Natural killer cell (primary cell): ENCODE data around the gene HAND1. TPM values are rescaled to one million over a fixed set of nuclear protein-coding genes. Genes with fewer than 3 reads are reported as not detected.
A peak's percentile ranks its signal among the peaks of the same experiment; 100 is the strongest.

ENCODE experiments used
- ATAC-seq, 3 donors: fragments of 150-1000 bp in 2 of 3; fragments of 200-7000 bp in 1 of 3; cut with Tn5 transposase; 1 replicate in 1 of 3; 2 replicates in 2 of 3; pipeline ENCODE4 v1.10.0; 2021; ENCODE audit warnings: mild to moderate bottlenecking in 2 of 3, moderate library complexity in 2 of 3
- DNase-seq, 2 donors: peaks; one replicate each; pipeline versions ENCODE4 v3.0.0 to v3.0.0-alpha.2; 2013 to 2021; ENCODE audit warnings: mixed read lengths in 1 of 2
- H3K27ac ChIP-seq: one replicate; pipeline ENCODE4 v1.5.1; 2013; ENCODE audit warnings: mild to moderate bottlenecking, low read length
- H3K27me3 ChIP-seq: one replicate; pipeline ENCODE4 v1.6.1; 2013; ENCODE audit warnings: low read length; ENCODE audit not compliant: control insufficient read depth, insufficient read depth
- H3K36me3 ChIP-seq: one replicate; pipeline ENCODE4 v1.6.1; 2013; ENCODE audit warnings: low read length; ENCODE audit not compliant: control insufficient read depth, insufficient read depth
- H3K4me1 ChIP-seq: one replicate; pipeline ENCODE4 v1.6.1; 2013; ENCODE audit warnings: low read length; ENCODE audit not compliant: control insufficient read depth, insufficient read depth
- H3K4me3 ChIP-seq: one replicate; pipeline ENCODE4 v1.5.1; 2013; ENCODE audit warnings: low read length
- H3K9me3 ChIP-seq: one replicate; pipeline ENCODE4 v1.6.1; 2013; ENCODE audit warnings: low read length; ENCODE audit not compliant: control insufficient read depth, insufficient read depth
- H3K27ac Mint-ChIP-seq, 2 donors: one replicate each; pipeline ENCODE4 v1.8.0; 2022; ENCODE audit warnings: mild to moderate bottlenecking in 2 of 2, mixed read lengths in 2 of 2, moderate library complexity in 1 of 2
- H3K27me3 Mint-ChIP-seq, 2 donors: one replicate each; pipeline ENCODE4 v1.8.0; 2022; ENCODE audit warnings: low read depth in 2 of 2, mixed read lengths in 2 of 2
- H3K36me3 Mint-ChIP-seq: one replicate; pipeline ENCODE4 v1.8.0; 2022; ENCODE audit warnings: mixed read lengths
- H3K4me1 Mint-ChIP-seq, 2 donors: one replicate each; pipeline ENCODE4 v1.8.0; 2022; ENCODE audit warnings: mixed read lengths in 2 of 2
- H3K4me3 Mint-ChIP-seq: one replicate; pipeline ENCODE4 v1.8.0; 2022; ENCODE audit warnings: mild to moderate bottlenecking, moderate library complexity, mixed read lengths
- H3K9me3 Mint-ChIP-seq, 2 donors: one replicate each; pipeline ENCODE4 v1.8.0; 2022; ENCODE audit warnings: mixed read lengths in 2 of 2
- CTCF ChIP-seq: fragments of 200-600 bp; IDR thresholded peaks from one replicate; pipeline ENCODE4 v1.8.0; 2022; ENCODE audit warnings: antibody characterized with exemption
- whole genome bisulfite sequencing: methylation state at CpG from one replicate; pipeline ENCODE4 v1.1.7; 2013; ENCODE audit warnings: missing lambda C conversion rate; ENCODE audit not compliant: insufficient coverage; 5-methylcytosine and 5-hydroxymethylcytosine counted together
- intact Hi-C: fragments of 100-400 bp; cut with micrococcal nuclease; formaldehyde crosslinking; loops from one replicate; pipeline ENCODE4 v1.14.2; 2022
- total RNA-seq, 4 donors: library from RNA; stranded (reverse); fragments of 120-200 nt in 1 of 4; gene quantifications; one replicate each; pipeline versions ENCODE4 v1.2.3 to v1.2.4, GENCODE V29; 2013 to 2022

The HAND1 gene
- total RNA-seq, 3 donors from 2014 or later (not counting 1 experiment from before 2014, with no cell fraction given), result not detected

GRCh38 chr5:154445422-154446194 is 32.4 kb downstream of the HAND1 start, which contains the start of gene SAP30L:
SAP30L (plus strand) TSS chr5:154445997; CDS start chr5:154446605, 608 bp downstream.
- Histone ChIP-seq H3K36me3 (peaks cover 21% of the 10 kb centered on the region), H3K27ac (peak within 1 kb of the TSS; percentile 76), H3K9me3 (no peaks in the 10 kb centered on the region), H3K4me1 (peaks cover 24% of the 10 kb centered on the region), H3K4me3 (peak within 1 kb of the TSS; percentile 99), H3K27me3 (no peaks in the 10 kb centered on the region)
- peak; percentile 97 for DNase-seq
- Mint-ChIP-seq H3K9me3 (no peaks in the 10 kb centered on the region), H3K27ac (peak within 1 kb of the TSS; percentile 92 to 99), H3K36me3 (peaks cover 16% of the 10 kb centered on the region), H3K27me3 (no peaks in the 10 kb centered on the region), H3K4me3 (peak within 1 kb of the TSS; percentile 99), H3K4me1 (peaks cover 56 to 68% of the 10 kb centered on the region in 2 donors)
- intact Hi-C loops, result loop anchor here (5.0 to 10.0 kb wide), 3 partner anchors 251 to 497 kb away; partner anchors contain the start of genes CNOT8, GALNT10 and MRPL22
- no peak for TF ChIP-seq CTCF
- under 1% methylated on average over 70 of the region's 70 CpGs for WGBS
- peak; percentile 94 to 99 (median 95) for ATAC-seq

- Mint-ChIP-seq H3K4me1 (peaks cover 50 to 62% of the 10 kb centered on the region in 2 donors), H3K27me3 (no peaks in the 10 kb centered on the region), H3K27ac (peak overlapping the region; percentile 92 to 99), H3K36me3 (peaks cover 16% of the 10 kb centered on the region), H3K4me3 (peak overlapping the region; percentile 99), H3K9me3 (no peaks in the 10 kb centered on the region)
- no peak for ATAC-seq
- Histone ChIP-seq H3K4me3 (peak overlapping the region; percentile 99), H3K9me3 (no peaks in the 10 kb centered on the region), H3K36me3 (peaks cover 27% of the 10 kb centered on the region), H3K27me3 (no peaks in the 10 kb centered on the region), H3K27ac (peak overlapping the region; percentile 76), H3K4me1 (peaks cover 24% of the 10 kb centered on the region)
- TF ChIP-seq CTCF, result no peak
- WGBS, result 3% methylated on average over 30 of the region's 30 CpGs
- DNase-seq, result peak; percentile 18 to 38
- intact Hi-C loops, result loop anchor here (5.0 to 10.0 kb wide), 3 partner anchors 250 to 498 kb away; partner anchors contain the start of genes CNOT8, GALNT10 and MRPL22
Measured at GRCh38 chr5:154444556-154445421, 33.2 kb downstream of the HAND1 start.

DNA sequence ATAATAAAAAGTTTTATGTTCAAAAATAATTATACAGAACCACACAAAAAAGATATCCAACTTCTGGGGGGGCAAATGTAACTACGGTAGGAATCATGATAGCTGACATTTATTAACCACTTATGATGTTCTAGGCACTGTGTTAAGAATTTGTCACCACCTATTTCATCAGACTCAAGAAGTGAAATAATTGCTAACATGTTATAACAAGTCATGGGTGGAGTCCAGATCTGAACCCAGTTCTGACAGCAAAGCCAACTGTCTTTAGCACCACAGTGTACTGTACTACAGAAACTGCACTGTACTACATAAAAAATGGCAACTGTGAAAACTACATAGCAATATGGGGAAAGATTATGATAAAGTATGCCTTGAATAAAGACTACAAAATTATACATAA is 35.2 kb downstream of the HAND1 start:
- H3K27ac Mint-ChIP-seq, result no peak overlapping the region
- H3K27me3 ChIP-seq, result no peaks in the 10 kb centered on the region
- peaks cover 15% of the 10 kb centered on the region for H3K4me1 ChIP-seq
- H3K4me1 Mint-ChIP-seq, result peaks cover 33 to 45% of the 10 kb centered on the region in 2 donors
- H3K36me3 ChIP-seq, result peaks cover 43% of the 10 kb centered on the region
- H3K9me3 Mint-ChIP-seq, result no peaks in the 10 kb centered on the region
- H3K9me3 ChIP-seq, result no peaks in the 10 kb centered on the region
- intact Hi-C loops, result loop anchor here (10.0 kb wide), 1 partner anchor 248 kb away; the partner anchor contains the start of gene GALNT10
- 100% methylated on average over 1 of the region's 1 CpG for WGBS
- H3K27me3 Mint-ChIP-seq, result no peaks in the 10 kb centered on the region
- DNase-seq (no peak), ATAC-seq (no peak)
- no peak overlapping the region for H3K4me3 Mint-ChIP-seq
- no peak overlapping the region for H3K27ac ChIP-seq
- no peak for TF ChIP-seq CTCF
- H3K4me3 ChIP-seq, result no peak overlapping the region
- H3K36me3 Mint-ChIP-seq, result peaks cover 16% of the 10 kb centered on the region
